Fibroblast of skin of left biceps (primary cell): ENCODE data around the gene LPXN.
A peak's percentile ranks its signal among the peaks of the same experiment; 100 is the strongest.

Source experiments
- DNase-seq, 2 experiments: peaks; one replicate each; pipeline ENCODE4 v3.0.0-alpha.2; 2013; ENCODE audit warnings: low read depth in 2 of 2

Gene LPXN

DNA sequence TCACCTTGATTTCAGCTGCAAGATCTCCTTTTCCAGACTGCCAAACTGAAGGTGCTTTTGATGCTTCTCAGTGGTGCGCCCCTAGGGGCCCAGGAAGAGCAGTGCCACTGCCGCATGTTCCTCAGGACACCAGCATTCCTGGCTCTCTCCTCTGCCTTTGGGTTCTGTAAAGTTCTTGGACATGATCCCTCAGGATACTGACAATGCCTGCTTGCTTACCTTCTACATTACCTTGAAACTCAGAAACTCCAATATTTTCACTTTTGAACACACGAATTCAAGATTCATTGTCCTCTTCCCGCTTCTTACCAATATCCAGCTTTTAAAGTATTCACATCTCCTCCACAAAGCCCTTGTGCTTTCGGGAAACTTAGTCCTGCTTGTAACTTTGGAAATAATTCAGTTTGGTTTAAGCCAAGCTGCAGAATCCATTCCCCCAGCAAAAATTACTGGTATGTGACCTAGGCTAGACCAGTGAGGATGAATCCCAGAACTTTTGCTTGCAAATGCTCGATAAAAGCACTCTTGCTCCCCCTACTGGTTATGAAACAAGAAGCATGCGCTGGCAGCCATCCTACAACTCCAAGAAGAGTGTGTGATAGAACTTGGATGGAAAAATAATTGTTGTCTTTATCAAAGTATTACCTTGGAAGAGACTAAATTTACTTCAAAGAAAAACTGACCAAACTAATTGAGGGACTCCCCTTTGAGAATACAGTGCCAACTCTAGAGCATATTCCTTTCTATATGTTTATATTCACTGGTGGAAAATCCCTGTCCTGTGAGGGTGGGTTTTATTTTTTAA lies 51.2 kb downstream of the LPXN start:
- peak; percentile 40 to 54 for DNase-seq

DNA sequence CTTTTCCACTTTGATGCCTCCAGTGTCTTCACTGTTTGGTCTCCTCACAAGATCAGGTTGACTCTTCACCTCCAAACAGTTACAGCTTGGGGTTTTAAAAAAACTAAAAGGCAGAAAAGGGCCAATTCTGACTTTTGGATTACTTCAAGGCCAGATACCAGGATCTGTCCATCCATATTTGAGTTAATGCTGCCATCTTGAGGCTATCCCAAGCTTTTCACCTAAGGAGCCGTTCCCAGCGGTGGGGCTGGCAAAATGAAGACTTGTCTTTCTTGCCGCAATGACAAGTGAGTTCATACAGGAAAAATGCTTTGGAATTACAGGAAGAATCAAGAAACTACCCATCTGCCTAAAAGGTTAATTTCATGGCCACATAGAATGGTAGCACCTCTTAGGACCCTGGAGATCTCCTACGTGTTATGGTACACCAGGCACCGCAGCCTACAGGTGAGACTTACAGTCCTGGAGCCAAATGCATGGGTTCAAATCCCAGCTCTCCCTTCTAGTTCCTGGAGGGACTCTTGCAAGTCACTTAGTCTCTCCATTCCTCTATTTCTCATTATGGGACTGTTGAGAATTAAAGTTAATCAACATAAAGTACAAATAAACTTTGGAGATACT lies 61.8 kb downstream of the LPXN start:
- DNase-seq = peak; percentile 12 to 17

DNA sequence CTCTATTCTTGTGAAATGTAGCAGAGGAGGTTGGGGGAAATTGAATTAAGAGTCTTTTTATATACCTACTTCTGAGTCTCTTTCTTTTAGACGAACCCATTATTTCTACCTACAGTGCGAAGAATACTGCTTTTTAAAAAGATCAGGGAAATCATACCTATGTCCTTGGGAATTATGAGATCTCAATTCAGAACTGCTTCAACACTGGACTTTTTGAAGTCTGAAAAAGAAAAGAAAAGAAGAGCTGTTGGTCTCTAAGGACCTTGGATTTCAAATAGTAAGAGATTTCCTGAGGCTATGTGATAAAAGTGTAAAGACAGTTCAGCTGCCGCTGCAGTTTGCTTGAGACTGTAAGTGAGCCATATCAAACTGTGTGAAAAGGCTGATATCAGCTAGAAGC lies 64.0 kb downstream of the LPXN start:
- no peak for DNase-seq

DNA sequence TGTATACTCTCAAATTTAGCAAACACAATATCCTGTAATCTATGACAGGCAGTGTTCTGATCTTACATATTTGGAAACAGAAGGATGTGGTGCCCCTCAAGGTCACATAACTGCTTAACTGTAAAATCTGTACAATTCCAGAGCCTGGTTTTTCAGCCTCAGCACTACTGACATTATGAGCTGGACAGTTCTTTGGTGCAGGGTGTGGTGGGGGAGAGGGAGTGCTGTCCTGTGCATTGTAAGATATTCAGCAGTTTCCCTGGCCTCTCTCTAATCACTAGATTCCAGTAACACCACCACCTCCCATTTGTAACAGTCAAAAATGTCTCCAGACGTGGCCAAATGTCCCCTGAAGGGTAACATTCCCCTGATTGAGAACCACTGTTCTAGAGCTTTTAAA lies 65.9 kb downstream of the LPXN start:
- no peak for DNase-seq

DNA sequence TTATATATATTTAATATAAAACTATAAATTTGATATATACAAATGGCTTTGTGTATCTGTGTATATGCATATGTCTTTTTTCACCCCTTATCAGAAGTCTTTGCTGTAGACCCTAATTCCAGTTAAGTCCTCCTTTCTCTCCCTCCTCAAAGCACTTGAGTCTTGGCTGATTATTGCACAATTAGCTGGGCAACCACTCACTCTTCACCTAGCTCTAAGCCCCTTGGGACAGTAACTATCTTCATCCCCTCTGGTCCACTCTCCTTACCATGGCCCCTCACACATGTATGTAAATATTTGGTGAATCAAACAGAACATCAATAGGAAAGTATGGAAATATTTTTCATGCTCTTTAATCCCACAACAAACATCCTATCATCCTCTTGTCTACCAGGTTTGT lies 66.8 kb downstream of the LPXN start:
- no peak for DNase-seq

DNA sequence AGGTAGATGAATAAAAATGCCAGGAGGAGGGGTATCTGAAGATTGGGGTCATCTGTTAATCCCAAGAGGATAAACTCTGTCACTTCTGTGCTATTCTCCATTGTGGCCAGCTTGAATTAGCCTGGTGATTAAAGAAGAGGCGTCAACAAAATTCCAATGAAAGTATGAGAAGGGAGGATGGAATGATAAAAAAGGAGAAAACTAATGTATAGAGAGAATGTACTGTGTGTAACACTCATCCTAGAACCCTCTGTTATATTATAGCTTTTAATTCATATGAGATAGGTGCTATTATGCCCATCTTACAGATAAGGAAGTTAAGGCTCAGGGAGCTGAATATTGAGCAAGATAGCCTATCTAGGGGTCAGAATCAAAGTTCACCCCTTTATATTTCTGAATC lies 67.7 kb downstream of the LPXN start, which contains the start of gene OR5B21:
Gene OR5B21 (minus strand): TSS at position 101 of the 400 bp plus-strand sequence. CDS start 0 bp downstream, at position 101.
- DNase-seq = no peak

DNA sequence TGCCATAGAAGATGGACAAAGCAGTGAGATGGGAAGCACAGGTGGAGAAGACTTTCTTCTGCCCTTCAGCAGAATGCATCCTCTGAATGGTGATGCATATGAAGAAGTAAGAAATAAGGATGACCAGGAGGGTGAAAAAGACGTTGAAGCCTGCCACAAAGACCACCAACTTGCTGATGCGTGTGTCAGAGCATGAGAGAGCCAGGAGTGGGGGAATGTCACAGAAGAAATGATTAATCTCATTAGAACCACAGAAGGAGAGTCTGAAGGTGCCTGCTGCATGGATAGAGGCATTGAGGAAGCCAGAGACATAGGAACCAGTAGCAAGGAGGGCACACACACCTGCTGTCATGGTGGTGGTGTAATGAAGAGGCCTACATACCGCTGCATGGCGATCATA lies 68.3 kb downstream of the LPXN start:
- no peak for DNase-seq

DNA sequence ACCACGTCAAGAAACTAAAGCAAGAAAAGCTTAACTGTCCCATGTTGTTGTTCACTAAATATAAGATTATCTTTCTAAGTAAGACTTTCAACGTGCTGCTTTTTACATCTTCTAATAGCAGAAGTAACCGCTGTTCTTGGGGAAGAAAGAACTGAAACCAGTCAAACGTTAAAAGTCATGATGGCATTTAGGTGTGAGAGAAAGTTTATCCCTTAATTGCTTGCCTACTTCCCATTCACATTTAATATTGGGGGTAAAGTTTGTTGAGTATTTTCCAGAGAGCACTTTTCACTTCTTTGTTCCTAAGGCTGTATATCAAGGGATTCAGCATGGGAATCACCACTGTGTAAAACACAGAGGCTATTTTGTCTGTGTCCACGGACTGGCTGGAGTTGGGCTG lies 68.7 kb downstream of the LPXN start:
- no peak for DNase-seq

DNA sequence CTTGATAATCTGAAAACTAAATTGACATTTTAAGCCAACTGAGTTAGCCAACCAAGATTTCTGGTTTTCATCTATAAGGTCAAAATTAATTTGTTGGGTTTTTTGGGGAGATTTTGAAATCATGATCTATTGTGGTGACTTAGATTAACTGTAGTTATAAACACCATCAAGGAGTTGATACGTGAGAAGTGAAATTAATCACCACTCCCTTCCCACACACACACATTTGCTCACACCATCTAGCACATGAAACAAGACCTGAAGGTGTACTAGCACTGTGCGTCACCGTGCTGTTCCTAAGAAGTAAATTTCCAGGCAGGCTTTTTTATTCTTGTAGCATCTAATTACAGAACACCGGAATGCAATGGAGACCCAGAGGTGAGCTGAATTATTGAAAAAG lies 69.8 kb downstream of the LPXN start:
- no peak for DNase-seq

DNA sequence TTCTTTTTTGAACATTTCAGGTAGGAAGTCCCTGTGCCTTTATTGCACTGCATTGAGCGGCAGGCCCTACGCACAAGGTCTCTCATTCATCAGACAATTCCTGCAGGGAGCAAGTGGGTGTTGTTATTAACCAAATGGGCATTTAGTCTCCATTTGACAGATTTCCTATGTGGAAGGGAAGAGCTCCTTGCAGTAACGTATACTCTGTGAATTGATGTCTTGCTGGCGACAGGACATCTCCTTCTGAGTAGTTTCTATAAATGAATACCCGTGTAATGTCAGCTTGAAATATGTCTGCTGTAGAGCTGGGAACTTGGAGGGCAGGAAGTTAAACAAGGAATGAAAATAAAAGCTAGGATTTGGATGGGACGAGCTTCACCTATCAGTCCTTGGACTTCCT lies 71.4 kb downstream of the LPXN start:
- DNase-seq = no peak

DNA sequence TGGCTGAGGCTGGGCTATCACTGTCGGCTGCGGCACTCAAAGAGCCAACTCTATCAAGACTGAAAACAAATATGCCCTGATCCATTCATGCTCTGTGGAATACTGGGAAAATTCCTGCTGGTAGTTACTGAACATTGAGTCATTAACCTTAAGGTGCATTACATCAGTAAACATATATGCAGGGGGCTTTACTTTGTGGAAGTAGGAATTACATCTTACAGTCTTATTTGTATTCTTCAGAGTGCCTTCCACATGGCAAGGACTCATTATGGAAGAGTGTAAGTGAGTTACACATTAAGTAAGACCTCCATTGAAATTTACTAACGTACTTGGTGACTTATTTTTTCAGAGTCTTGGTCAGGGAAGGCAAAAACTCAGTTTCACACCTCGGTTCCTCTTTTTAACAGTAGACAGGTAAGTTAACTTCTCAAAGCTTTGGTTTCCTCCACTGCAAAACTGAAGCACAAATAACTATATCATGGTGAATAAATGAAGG lies 72.2 kb downstream of the LPXN start:
- no peak for DNase-seq

DNA sequence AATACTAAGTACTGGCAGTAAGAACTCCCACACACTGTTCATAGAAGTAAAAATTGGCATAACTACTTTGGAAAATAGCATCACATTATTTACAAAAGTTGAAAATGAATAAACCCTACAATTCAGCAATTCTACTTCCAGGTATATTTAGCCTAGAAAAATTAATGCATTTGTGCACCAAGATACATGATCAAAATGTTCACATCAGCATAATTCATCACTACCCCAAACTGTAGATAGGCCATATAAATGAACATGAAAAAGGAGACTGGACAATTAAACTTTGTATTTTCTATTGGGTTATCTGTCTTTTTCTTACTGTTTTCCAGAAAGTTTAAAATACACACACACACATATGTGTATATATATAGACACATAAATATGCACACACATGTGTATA lies 73.7 kb downstream of the LPXN start:
- DNase-seq = no peak

DNA sequence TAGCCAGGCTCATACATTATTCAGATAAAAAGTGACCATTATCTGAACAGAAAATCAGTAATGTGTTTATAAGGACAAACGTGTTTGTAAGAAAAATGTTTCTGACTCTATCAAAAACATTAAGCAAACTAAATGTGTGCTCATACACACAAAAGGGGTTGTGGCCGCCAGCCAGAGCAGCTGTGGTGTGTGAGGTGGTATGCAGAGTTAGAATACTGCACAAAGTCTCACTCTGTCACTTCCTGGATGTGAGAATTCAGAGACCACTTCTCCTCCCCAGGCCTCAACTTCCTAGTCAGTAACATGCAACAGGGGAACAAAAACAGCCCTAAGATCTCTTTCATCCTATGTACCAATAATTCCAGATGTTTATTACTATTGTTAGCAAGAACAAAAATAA lies 77.2 kb downstream of the LPXN start:
- no peak for DNase-seq

DNA sequence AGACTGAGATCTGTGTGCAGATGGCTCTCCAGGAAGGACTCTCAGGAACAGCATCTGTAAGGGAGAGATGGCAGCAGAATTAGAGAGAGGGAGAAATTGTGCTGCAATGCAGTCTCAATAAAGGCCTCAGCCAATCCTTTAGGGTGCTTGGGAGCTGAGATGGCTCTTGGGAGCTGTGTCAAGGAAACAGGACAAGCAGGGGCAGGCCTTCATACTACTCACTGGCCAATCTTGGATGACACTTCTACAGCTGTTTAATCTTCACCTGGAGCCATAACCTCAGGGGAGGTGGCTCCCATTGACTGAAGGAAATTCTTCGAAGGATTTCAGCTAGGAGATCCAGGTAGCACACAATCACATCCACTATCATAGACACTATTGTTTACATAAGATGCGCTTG lies 77.7 kb downstream of the LPXN start:
- DNase-seq = no peak

DNA sequence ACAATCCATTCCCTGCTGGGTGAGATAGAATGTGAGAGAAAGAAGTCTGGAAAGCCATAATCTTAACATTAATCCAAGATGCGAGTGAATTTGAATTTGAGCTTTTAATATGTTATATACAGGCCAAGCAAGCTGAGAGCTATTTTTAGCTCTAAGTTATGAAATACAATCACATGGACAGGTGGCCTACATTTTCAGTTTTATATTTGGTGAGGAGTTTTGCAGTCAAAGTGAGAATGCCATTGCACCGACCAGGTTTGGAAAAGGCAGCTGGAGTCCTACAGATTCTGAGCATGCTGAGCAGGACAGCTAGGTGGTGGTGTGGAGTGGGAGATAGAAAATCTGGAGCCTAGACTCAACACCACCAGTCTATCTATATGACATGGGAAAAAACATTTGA lies 79.8 kb downstream of the LPXN start:
- DNase-seq = no peak

DNA sequence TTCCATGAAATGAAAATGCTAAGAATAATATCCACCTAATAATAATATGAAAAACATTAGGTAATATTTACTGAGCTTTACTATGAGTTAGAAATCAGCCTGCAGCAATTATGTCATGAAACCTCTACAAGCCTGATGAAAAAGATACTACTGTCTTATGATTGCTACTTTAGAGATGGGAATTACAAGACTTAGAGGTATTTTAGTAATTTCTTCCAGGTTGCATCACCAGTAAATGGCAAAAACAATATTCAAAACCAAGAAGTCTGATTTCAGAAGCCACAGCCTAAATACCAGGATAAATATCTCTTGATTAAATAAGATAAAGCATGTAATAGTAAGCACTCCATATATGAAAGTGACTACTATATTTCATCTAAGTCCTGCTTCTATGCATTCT lies 81.6 kb downstream of the LPXN start:
- peak in 1 of 2 experiments; percentile 7 for DNase-seq

DNA sequence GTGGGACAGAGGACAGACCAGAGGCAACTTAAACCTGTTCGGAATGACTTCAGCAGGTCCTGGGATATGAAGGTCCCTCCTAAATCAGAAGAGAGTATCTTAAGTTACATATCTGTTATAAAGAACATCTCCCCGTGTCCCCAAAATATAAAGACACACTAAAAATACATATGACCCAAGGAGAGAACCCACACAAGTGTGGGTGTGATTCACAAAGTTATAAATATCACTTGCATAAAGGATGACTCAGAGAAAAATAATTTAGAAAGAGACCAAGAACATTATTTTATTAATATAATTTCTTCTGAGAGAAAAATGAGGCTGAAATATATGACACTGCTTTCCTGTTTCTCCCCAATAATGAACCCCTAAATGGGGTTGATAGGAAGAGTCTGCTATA lies 82.0 kb downstream of the LPXN start:
- no peak for DNase-seq

DNA sequence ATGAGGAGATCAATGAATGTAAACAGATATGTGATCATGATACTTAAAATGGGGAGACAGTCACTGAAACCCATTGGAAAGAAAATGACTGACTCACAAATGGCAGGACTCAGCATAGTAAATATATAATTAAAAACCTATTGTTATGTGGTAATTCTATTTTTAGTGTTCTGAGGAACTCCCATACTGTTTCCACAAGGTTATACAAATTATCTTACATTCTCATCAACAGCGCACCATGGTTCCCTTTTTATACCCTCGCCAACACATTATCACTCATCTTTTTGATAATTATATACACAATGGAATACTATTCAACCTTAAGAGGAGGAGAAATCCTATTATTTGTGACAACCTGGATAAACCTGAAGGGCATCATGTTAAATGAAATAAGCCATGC lies 84.8 kb downstream of the LPXN start:
- DNase-seq = no peak

DNA sequence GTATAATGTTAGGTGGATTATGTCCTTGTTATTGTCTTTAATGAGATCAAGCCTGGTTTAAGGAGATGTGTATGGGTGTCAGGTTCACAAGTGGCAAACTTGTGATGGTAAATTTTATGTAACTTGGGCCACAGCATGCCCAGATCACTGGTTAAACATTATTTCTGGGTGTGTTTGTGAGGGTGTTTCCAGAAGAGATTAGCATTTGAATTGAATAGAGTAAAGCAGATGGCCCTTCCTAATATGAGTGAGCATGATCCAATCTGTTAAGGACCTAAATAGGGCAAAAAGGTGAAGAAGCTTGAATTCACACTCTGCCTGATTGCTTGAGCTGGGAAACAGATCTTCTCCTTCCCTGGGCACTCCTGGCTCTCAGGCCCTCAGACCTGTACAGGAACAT lies 88.5 kb downstream of the LPXN start:
- no peak for DNase-seq

DNA sequence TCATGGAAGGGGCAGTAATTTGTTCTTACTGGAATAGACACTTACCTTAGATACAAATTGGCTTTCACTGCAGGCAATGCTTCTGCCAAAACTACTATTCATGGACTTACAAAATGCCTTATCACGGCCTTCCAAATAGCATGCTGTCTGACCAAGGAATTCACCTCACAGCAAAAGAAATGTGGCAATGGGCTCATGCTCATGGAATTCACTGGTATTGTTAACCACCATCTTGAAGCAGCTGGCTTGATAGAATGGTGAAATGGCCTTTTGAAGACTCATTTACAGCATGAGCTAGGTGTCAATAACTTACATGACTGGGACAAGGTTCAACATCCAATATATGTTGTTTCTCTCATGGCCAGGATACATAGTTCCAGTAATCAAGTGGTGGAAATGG lies 89.7 kb downstream of the LPXN start:
- DNase-seq = no peak
